HG02981 (cell line): ENCODE data around the gene SYNDIG1.

Source experiments
- ATAC-seq: cut with Tn5 transposase; IDR thresholded peaks from one replicate; pipeline ENCODE4 v1.9.1; 2021; ENCODE audit warnings: mild to moderate bottlenecking, moderate library complexity; ENCODE audit not compliant: unreplicated experiment

The SYNDIG1 gene

GRCh38 chr20:24519476-24519875, 50.0 kb downstream of the SYNDIG1 start:
- no peak for ATAC-seq

DNA sequence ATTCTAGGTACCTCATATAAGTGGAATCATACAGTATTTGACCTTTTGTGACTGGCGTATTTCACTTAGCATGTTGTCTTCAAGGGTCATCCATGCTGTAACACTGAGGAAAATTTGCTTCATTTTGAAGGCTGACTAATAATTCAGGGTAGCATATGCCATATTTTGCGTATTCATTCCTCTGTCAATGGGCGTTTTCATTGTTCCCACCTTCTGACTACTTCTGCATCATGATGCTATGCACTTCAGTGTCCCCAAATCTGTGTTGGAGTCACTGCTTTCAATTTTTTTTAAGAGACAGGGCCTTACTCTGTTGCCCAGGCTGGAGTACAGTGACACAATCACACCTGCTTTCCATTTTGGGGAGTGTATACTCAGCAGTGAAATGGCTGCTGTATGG, 51.6 kb downstream of the SYNDIG1 start:
- ATAC-seq: no peak

DNA sequence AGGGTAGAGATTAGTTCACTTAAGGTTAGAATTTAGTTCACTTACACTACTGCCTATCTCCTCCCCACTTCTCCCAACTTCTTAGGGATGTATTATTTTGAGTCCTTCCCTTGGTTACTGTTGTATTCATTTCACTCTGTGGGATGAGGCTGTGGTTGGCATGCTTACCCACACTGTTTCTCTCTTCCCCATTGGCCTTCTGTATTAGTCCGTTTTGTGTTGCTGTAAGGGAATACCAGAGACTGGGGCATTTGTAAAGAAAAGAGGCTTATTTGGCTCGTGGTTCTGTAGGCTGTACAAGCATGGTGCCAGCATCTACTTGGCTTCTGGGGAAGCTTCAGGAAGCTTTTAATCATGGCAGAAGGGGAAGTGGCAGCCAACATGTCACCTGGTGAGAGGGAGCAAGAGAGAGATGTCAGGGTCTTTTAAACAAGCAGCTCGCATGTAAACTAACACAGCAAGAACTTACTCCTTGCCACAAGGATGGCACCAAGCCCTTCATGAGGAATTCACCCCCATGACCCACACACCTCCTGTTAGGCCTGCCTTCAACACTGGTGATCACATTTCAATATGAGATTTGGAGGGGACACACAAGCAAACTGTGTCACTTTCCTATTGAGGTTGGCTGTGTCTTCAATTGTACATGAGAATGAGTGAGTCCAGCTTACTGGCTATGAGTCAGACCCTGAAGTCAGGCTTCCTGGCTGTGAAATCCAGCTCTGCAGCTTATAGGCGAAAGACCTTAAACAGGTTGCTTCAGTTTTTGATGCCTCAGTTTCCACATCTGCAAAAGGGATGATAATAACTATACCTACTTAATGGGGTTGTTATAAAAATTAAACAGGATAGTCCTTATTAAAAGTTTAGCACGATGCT, 53.3 kb downstream of the SYNDIG1 start:
- ATAC-seq: no peak

DNA sequence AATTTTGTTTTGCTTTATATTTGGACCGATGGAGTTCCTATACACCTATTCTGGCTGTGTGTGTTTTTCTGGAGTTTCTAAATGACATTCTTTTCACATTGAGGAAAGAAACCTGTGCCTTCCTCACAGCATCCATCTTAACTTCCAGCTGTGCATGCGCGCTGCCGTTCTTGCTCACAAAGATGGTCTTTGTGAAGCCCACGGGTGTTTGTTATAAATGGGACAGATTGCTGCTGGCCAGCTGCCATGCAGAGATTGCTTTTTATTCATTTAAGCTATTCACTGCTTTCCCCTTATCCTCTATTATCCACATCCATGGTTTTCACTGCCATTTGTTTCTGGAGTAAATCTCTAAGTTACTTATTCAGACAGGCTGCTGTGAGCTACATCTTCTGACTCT, 54.2 kb downstream of the SYNDIG1 start:
- no peak for ATAC-seq

GRCh38 chr20:24528583-24529368, 59.3 kb downstream of the SYNDIG1 start:
- no peak for ATAC-seq

DNA sequence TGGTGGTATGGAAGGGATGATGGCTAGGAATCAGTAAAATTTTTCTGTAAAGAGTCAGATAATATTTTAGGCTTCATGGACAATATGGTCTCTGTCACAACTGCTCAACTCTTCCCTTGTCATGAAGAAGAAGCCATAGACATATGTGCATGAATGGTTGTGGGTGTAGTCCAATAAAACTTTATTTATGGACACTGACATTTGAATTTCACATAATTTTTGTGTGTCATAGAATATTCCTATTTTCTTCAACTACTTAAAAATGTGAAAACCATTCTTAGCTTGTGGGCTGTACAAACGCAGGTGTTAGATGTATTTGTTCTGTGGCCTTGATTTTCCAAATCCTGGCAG, 59.9 kb downstream of the SYNDIG1 start:
- ATAC-seq: no peak

GRCh38 chr20:24530131-24530680, 60.8 kb downstream of the SYNDIG1 start:
- ATAC-seq: no peak

DNA sequence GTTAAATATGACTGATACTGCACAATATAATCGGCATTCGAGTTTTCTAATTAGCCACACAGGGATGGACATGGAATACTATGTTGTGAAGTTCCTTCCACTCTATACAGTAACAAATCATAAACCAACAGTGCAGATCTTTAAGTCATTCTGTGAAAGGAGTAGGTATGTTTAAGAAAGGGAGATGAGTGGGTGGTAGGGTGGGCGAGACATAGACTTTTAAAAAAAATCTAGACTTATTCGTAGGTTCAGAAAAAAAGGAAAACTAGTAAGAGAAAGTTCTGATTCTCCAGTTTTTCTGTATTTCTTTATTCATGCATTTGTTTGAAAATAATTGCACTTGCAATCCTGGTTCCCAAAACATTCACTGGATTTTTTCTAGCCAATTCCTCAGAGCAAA, 61.8 kb downstream of the SYNDIG1 start:
- no peak for ATAC-seq

DNA sequence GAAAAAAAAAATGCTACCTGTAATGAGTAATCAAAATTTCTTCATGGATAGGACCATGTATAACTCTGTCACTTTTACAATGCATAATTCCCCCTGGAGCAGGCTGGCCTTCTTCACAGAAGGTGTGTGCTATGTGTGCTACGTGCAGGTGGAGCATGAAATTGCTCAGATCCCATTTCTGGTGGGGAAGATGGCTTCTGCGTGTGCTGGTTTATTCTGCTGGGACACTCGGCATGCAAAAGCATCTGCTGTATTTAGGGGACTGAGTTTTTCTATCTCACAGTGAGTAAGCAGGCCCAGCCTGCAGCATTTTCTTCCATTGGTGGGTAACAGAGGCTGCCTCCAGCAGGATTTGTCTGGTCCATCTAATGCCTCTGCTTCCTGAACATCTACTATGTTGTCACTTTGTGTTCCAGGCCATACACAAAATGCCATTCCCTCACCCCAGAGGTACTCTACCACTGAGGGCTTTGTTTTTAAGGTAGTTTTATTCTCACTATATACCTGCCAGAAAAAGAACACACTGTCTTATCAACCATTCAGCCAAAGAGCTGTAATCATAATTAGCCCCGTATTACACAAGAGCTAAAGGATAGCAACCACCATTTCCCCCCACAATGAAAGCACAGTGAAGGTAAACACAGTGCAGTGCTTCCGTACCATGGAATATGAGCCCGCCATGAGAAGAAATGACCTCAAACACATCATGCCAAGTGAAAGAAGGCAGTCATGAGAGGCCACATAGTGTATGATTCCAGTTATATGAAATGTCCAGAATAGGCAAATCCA, 62.4 kb downstream of the SYNDIG1 start:
- ATAC-seq: no peak

DNA sequence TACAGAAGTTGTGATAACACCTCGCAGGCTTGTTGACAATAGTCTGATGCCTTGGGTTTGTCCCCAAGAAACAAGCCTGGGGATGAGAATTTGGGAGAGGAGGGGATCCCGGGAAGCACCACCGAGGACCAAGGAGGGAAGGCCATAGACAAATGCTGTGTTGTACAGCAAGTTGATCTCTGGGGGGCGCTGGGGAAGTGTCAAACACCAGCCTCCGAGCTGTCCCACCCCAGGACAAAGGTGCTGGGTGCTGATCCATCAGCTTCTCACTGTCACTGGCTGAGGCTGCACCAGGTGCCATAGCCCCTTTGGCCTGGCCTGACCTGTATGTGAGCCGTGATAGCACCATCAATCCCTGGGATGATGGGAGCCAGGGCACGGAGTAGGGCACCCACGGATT, 64.0 kb downstream of the SYNDIG1 start:
- ATAC-seq: no peak

- no peak for ATAC-seq
Measured at GRCh38 chr20:24534282-24534681, 64.9 kb downstream of the SYNDIG1 start.

GRCh38 chr20:24535941-24536730, 66.7 kb downstream of the SYNDIG1 start:
- no peak for ATAC-seq

DNA sequence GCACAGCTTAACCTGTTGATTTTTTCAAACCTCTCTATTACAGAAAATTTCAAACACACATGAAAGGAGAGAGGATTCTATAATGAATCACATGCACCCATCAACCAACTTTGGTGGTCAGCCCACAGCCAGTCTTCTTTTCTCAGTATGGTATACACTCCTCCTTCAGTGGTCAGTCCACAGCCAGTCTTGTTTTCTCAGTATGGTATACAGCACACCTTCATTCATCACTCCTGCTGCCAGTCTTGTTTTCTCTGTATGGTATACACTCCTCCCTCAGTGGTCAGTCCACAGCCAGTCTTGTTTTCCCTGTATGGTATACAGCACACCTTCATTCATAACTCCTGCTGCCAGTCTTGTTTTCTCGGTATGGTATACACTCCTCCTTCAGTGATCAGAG, 67.8 kb downstream of the SYNDIG1 start:
- no peak for ATAC-seq

- no peak for ATAC-seq
Measured at GRCh38 chr20:24542721-24543120, 73.3 kb downstream of the SYNDIG1 start.

DNA sequence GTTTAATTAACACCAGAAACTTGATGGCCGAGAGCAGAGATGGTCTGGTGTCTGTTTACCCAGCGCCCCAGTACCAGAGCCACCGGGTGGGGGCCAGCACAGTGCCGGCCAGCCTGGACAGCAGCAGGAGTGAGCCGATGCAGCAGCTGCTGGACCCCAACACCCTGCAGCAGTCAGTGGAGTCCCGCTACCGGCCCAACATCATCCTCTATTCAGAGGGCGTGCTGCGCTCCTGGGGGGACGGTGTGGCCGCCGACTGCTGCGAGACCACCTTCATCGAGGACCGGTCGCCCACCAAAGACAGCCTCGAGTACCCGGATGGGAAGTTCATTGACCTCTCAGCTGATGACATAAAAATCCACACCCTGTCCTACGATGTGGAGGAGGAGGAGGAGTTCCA, 73.7 kb downstream of the SYNDIG1 start:
- ATAC-seq: no peak

DNA sequence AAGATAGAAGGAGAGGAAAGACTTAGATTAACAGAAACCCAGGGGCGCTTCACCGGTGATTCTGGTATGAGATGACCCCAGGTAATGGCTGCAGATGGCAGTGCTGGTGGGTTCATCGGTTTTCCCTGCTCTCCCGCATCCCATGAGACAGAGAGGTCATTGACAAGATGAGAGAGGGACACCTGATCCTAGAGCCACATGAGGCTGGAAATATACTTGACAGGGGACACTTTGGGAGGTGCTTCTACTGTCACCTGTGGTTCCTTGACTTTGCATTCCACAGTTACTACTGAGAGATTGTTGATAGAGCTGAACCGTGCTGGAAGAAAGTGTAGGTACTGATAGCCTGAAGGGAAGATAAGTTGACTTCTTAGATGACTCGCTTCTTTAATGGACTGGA, 74.3 kb downstream of the SYNDIG1 start:
- no peak for ATAC-seq

DNA sequence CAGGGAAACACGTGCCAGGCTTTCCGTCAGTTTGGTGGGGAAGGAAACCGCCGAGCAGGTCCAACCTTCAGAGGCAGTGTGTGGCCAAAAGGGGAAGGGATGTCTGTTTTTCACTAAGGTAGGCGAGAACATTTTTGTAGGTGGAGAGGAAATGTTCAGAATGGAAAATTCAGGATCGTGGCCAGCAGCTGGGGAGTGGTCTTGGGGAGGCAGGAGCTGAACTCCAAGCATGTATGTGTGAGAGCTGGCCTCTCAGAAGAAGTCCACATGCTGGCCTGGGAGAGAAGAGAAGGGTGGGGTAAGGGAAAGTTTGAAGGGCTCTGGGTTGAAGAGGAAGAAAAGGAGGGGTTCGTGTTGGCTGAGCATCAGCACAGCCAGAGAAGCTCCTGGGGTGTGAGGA, 74.9 kb downstream of the SYNDIG1 start:
- no peak for ATAC-seq

GRCh38 chr20:24545168-24545567, 75.7 kb downstream of the SYNDIG1 start:
- ATAC-seq: no peak

GRCh38 chr20:24546232-24546892, 76.9 kb downstream of the SYNDIG1 start:
- ATAC-seq: no peak

DNA sequence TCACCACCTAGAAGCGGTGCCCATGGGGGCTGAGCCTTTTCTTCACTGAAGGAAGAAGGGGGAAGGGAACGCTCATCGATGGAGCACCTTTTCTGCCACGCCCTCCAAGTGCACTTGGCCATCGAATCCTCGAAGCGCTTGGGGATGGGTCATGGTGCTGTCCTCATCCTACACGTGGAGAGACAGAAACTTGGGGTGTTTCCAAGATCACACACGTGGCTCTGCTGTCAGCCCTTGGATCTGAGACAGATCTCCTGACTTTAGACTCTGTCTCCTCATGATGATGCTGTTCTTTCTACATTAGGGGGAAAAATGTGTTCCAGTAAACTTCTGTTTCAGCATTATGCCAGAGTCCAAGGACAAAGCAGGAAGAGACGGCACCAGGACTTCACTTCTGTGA, 78.5 kb downstream of the SYNDIG1 start:
- ATAC-seq: no peak
